KOPT-K1 (cell line): ENCODE results near the gene TIMM23.

ENCODE experiments used
- H3K27ac ChIP-seq: fragments of 200-600 bp; sonication (generic); 2 replicates; pipeline ENCODE4 v1.5.1; 2016; ENCODE audit warnings: antibody characterized with exemption, mild to moderate bottlenecking, low read depth, low read length; ENCODE audit not compliant: poor library complexity, severe bottlenecking
- H3K36me3 ChIP-seq: fragments of 200-600 bp; sonication (generic); 2 replicates; pipeline ENCODE4 v1.5.1; 2017; ENCODE audit warnings: antibody characterized with exemption, mild to moderate bottlenecking, low read length, moderate library complexity; ENCODE audit not compliant: insufficient read depth
- H3K9me3 ChIP-seq: fragments of 200-600 bp; sonication (generic); 2 replicates; pipeline ENCODE4 v1.5.1; 2017; ENCODE audit warnings: antibody characterized with exemption, low read length, mild to moderate bottlenecking; ENCODE audit not compliant: insufficient read depth, poor library complexity, severe bottlenecking

Gene TIMM23

DNA sequence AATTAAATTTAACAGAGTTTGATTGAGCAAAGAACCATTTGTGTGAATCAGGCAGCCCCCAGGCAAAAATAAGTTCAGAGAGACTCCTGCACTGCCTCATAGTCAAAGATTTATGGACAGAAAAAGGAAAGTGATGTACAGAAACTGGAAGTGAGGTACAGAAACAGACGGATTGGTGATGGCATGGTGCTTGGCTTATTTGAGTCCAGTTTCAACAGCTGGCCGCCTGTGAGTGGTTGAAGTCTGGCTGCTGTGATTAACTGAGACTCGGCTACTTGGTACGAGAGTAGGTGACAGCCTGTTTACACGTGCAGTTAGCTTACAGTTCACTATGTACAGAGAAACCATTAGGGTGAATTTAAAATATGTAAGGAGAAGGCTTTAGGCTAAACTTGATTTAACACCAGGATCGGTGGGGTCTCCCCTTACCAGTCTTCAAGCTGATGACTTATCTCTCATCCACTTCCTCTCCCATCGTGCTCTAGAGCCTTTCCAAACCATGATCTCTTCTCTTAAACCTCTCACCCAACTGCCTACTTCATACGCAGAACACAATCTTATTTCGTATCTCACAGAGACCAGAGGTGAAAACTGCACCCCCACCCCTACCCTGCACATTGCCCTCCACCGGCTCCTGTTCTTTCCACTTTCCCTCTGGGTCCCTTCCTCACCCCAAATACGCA is 78.8 kb downstream of the TIMM23 start:
- H3K36me3 ChIP-seq = no peaks in the 10 kb centered on the region
- no peak overlapping the region for H3K27ac ChIP-seq
- no peaks in the 10 kb centered on the region for H3K9me3 ChIP-seq

- H3K9me3 ChIP-seq = peaks cover 8% of the 10 kb centered on the region
- no peaks in the 10 kb centered on the region for H3K36me3 ChIP-seq
- no peak overlapping the region for H3K27ac ChIP-seq
Observed at GRCh38 chr10:46052057-46052790, 79.9 kb downstream of the TIMM23 start.

DNA sequence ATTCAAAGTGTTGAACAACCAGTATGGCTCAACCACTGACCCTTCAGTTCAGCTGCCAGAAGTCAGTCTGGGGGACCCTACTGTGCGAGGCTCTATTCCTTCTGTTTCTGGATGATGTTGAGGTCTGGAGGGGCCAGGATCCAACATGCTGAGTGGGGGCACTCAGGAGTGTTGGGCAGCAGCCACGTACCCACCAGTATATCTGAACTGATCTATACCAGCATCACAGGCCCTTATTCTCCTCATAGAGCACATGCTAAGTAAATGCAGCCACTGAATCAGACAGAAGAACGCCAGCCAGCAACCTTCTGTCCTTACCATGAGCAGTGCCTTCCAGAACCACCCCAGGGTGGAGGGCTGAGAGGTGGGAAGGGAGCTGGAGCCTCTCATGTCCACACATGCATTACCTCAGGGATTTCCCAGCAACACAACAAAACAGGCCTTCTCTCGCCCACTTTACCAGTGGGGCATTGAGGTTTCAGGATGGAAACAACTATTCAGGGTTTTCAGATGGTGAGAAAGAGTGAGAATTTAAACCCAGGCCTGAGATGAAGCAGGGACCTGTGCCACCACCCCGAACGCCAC is 80.6 kb downstream of the TIMM23 start:
- Histone ChIP-seq H3K9me3 (peaks cover 11% of the 10 kb centered on the region), H3K36me3 (no peaks in the 10 kb centered on the region), H3K27ac (no peak overlapping the region)
